Measurements from ENCODE around the gene PPP6R2.

The PPP6R2 gene

DNA sequence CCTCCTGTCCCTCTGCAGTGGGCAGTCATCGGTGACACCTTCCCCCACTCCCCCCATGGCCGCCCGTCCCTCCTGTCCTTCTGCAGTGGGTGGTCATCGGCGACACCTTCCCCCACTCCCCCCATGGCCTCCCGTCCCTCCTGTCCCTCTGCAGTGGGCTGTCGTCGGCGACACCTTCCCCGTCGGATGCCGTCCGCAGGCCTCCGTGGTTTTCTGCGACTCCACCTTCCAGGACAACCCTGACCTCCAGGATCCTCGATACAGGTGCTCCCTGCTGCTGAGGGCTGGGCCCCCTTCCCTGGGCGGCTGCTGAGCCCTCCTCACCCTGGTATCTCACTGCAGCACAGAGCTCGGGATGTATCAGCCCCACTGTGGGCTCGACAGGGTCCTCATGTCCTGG, 145.8 kb downstream of the PPP6R2 start:
- no peak overlapping the region for H3K4me3 ChIP-seq (ENCODE audit: low read length)
- H2BK15ac ChIP-seq (replicated peaks; ENCODE audit: low read depth) = no peak overlapping the region
- H4K8ac ChIP-seq (ENCODE audit: low read depth, low read length) = no peak overlapping the region
- H2BK120ac ChIP-seq (ENCODE audit: low read depth, low read length) = no peak overlapping the region
- H2AK5ac ChIP-seq (ENCODE audit: low read length) = no peak overlapping the region
- no peak overlapping the region for H3K23ac ChIP-seq (ENCODE audit: low read length)
- no peak overlapping the region for H3K4me2 ChIP-seq (ENCODE audit: low read length)
- no peak for DNase-seq
- no peaks in the 10 kb centered on the region for H3K27me3 ChIP-seq (ENCODE audit: insufficient read depth, low read length, poor library complexity)
- no peak overlapping the region for H3K27ac ChIP-seq (ENCODE audit: low read depth, low read length)
- no peaks in the 10 kb centered on the region for H3K36me3 ChIP-seq (ENCODE audit: control insufficient read depth, insufficient read depth, low read length)
- H4K5ac ChIP-seq (ENCODE audit: low read length) = no peak overlapping the region
- H3K79me1 ChIP-seq (ENCODE audit: low read length) = no peaks in the 10 kb centered on the region
- no peak overlapping the region for H3K56ac ChIP-seq (ENCODE audit: low read length)
- no peak overlapping the region for H3K4ac ChIP-seq (ENCODE audit: low read depth, low read length)
- H3K18ac ChIP-seq (ENCODE audit: low read length) = no peak overlapping the region
- no peak overlapping the region for H2BK5ac ChIP-seq (ENCODE audit: low read length)
- H3K9ac ChIP-seq (ENCODE audit: low read length) = no peak overlapping the region
- no CpG with 5 or more reads among the region's 19 CpGs for WGBS (ENCODE audit: extremely low coverage, insufficient coverage, low lambda C conversion rate)
- H3K4me1 ChIP-seq (ENCODE audit: control insufficient read depth, low read depth, low read length) = no peaks in the 10 kb centered on the region
- H3K79me2 ChIP-seq (ENCODE audit: control insufficient read depth, insufficient read depth, low read length) = no peaks in the 10 kb centered on the region

DNA sequence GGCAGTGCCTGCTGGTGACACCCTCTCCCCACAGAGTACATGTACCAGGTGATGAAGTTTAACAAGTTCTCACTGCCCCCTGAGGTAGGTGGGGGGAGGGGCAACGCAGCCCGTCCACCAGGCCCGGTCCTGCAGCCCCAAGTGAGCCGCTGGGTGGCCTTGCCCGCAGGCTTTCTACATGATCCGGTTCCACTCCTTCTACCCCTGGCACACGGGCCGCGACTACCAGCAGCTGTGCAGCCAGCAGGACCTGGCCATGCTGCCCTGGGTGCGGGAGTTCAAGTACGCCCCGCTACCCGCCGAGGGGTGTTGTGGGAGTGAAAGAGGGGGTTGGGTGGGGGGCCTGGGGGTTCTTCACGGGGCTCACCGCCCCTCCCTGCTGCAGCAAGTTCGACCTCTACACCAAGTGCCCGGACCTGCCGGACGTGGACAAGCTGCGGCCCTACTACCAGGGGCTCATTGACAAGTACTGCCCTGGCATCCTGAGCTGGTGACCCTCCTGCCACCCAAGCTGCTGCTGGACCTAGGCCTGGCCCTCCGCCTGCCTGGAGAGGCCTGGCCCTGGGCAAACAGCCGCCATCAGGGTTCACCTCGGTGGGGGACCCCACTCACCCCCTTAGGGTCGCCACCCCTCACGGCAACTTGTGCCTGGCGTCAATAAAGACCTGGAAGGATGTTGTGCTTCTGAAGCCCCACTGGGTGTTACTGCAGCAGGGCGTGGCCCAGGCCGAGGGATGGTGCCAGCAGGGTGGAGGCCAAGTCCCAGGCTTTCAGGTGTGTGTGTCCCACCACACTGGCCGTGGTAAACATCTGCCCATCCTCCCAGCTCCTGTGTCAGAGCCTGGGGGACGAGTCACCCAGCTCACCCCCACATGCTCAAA, 146.5 kb downstream of the PPP6R2 start:
- Histone ChIP-seq H3K4me2 (ENCODE audit: low read length) (no peak overlapping the region), H4K8ac (ENCODE audit: low read depth, low read length) (no peak overlapping the region), H2BK5ac (ENCODE audit: low read length) (no peak overlapping the region), H3K9ac (ENCODE audit: low read length) (no peak overlapping the region), H3K4me1 (ENCODE audit: control insufficient read depth, low read depth, low read length) (no peaks in the 10 kb centered on the region), H2BK120ac (ENCODE audit: low read depth, low read length) (no peak overlapping the region), H3K23ac (ENCODE audit: low read length) (no peak overlapping the region), H3K56ac (ENCODE audit: low read length) (no peak overlapping the region), H3K18ac (ENCODE audit: low read length) (no peak overlapping the region), H3K27ac (ENCODE audit: low read depth, low read length) (no peak overlapping the region), H3K4ac (ENCODE audit: low read depth, low read length) (no peak overlapping the region), H3K79me2 (ENCODE audit: control insufficient read depth, insufficient read depth, low read length) (no peaks in the 10 kb centered on the region), H3K4me3 (ENCODE audit: low read length) (no peak overlapping the region), H2AK5ac (ENCODE audit: low read length) (no peak overlapping the region), H3K79me1 (ENCODE audit: low read length) (no peaks in the 10 kb centered on the region), H4K5ac (ENCODE audit: low read length) (no peak overlapping the region), H3K27me3 (ENCODE audit: insufficient read depth, low read length, poor library complexity) (no peaks in the 10 kb centered on the region), H2BK15ac (replicated peaks; ENCODE audit: low read depth) (no peak overlapping the region), H3K36me3 (ENCODE audit: control insufficient read depth, insufficient read depth, low read length) (no peaks in the 10 kb centered on the region)
- DNase-seq = no peak
- no CpG with 5 or more reads among the region's 31 CpGs for WGBS (ENCODE audit: extremely low coverage, insufficient coverage, low lambda C conversion rate)

DNA sequence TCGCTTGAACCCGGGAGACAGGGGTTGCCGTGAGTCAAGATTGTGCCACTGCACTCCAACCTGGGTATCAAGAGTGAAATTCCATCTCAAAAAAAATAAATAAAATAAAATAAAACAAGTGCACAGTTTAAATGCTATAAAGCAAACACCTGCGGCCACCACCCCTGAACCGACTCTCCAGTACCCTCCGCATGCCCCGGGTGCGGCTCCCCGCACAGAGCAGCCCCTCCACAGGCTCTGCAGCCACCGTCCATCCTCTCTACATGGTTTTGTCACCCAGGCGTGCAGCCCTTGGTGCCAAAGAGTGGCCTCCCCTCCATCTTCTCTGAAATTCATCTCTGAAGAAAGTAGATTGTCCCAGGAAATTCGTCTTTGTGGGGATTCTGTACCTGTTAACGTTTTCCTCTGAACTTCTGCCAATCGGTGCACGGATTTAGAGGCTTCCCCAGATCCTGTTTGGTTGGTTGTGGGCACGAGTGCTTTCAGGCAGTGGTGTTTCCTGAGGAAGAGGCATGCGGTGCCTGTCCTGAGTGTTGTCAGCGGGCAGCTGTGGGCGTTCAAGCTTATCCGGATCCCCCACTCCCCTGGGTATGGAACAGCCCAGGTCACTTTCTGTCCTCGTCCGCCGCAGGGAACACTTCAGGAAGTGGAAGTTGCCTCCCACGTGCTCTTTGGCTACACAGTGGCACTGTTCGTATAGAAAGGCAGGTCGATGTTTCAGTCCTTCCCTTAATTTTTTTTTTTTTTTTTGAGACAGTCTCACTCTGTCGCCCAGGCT, 147.6 kb downstream of the PPP6R2 start:
- no peaks in the 10 kb centered on the region for H3K4me1 ChIP-seq (ENCODE audit: control insufficient read depth, low read depth, low read length)
- H3K4me3 ChIP-seq (ENCODE audit: low read length) = no peak overlapping the region
- H2BK120ac ChIP-seq (ENCODE audit: low read depth, low read length) = no peak overlapping the region
- H4K8ac ChIP-seq (ENCODE audit: low read depth, low read length) = no peak overlapping the region
- no peak overlapping the region for H2BK5ac ChIP-seq (ENCODE audit: low read length)
- no peak overlapping the region for H2AK5ac ChIP-seq (ENCODE audit: low read length)
- no peak overlapping the region for H4K5ac ChIP-seq (ENCODE audit: low read length)
- H3K4me2 ChIP-seq (ENCODE audit: low read length) = no peak overlapping the region
- no peak overlapping the region for H3K56ac ChIP-seq (ENCODE audit: low read length)
- no peaks in the 10 kb centered on the region for H3K27me3 ChIP-seq (ENCODE audit: insufficient read depth, low read length, poor library complexity)
- DNase-seq = no peak
- H3K27ac ChIP-seq (ENCODE audit: low read depth, low read length) = no peak overlapping the region
- H2BK15ac ChIP-seq (replicated peaks; ENCODE audit: low read depth) = no peak overlapping the region
- no peak overlapping the region for H3K4ac ChIP-seq (ENCODE audit: low read depth, low read length)
- H3K9ac ChIP-seq (ENCODE audit: low read length) = no peak overlapping the region
- H3K36me3 ChIP-seq (ENCODE audit: control insufficient read depth, insufficient read depth, low read length) = no peaks in the 10 kb centered on the region
- no peak overlapping the region for H3K23ac ChIP-seq (ENCODE audit: low read length)
- no peaks in the 10 kb centered on the region for H3K79me2 ChIP-seq (ENCODE audit: control insufficient read depth, insufficient read depth, low read length)
- WGBS (ENCODE audit: extremely low coverage, insufficient coverage, low lambda C conversion rate) = no CpG with 5 or more reads among the region's 27 CpGs
- no peaks in the 10 kb centered on the region for H3K79me1 ChIP-seq (ENCODE audit: low read length)
- H3K18ac ChIP-seq (ENCODE audit: low read length) = no peak overlapping the region

Measured in mesendoderm (in vitro differentiated cells).